H1 (cell line): Measurements from ENCODE around the gene TAPT1. TPM values are rescaled to one million over a fixed set of nuclear protein-coding genes. Genes with fewer than 3 reads are reported as not detected.

ENCODE experiments used
- CTCF ChIA-PET: fragments of 300-600 bp; sonication (Branson Sonifier 250); formaldehyde crosslinking; loops from one replicate; lab custom pipeline; 2021; ENCODE audit not compliant: partially characterized antibody; lab: Charles Lee
- POLR2A ChIA-PET: fragments of 300-600 bp; sonication (Branson Sonifier 250); formaldehyde crosslinking; loops from one replicate; lab custom pipeline; 2021; ENCODE audit warnings: inconsistent platforms; ENCODE audit not compliant: partially characterized antibody; lab: Charles Lee
- DNase-seq, 2 experiments: peaks; one replicate each; pipeline versions ENCODE4 v3.0.0 to v3.0.0-alpha.2; 2010 to 2022; ENCODE audit warnings: low spot score in 2 of 2, low read depth in 1 of 2, mixed read lengths in 1 of 2
- FAIRE-seq: peaks from 2 replicates; lab custom pipeline; 2011; peaks lifted over from hg19 to GRCh38; lab: Jason Lieb, UNC
- H2AFZ ChIP-seq: 2 replicates; pipeline ENCODE4 v1.8.1; 2012; ENCODE audit warnings: low read length, inconsistent platforms
- H2AK5ac ChIP-seq: 2 replicates; pipeline ENCODE4 v1.6.1; 2013; ENCODE audit warnings: low read depth, low read length
- H2BK120ac ChIP-seq: replicated peaks from 2 replicates; pipeline ENCODE3; 2013; ENCODE audit warnings: low read depth, low read length, inconsistent platforms
- H2BK12ac ChIP-seq: 2 replicates; pipeline ENCODE4 v1.6.1; 2013; ENCODE audit warnings: low read depth, low read length
- H2BK15ac ChIP-seq: 2 replicates; pipeline ENCODE4 v1.6.1; 2013; ENCODE audit warnings: low read length
- H2BK20ac ChIP-seq: 2 replicates; pipeline ENCODE4 v1.6.1; 2013; ENCODE audit warnings: low read length
- H2BK5ac ChIP-seq: 2 replicates; pipeline ENCODE4 v1.6.1; 2013; ENCODE audit warnings: low read depth, low read length
- H3K14ac ChIP-seq: 2 replicates; pipeline ENCODE4 v1.6.1; 2013; ENCODE audit warnings: inconsistent platforms; ENCODE audit not compliant: insufficient read length
- H3K18ac ChIP-seq: 2 replicates; pipeline ENCODE4 v1.6.1; 2013; ENCODE audit warnings: low read length; ENCODE audit errors: extremely low read depth
- H3K23ac ChIP-seq: 2 replicates; pipeline ENCODE4 v1.6.1; 2013; ENCODE audit warnings: inconsistent platforms; ENCODE audit not compliant: insufficient read length
- H3K23me2 ChIP-seq: 2 replicates; pipeline ENCODE4 v1.6.1; 2013; ENCODE audit warnings: low read depth, low read length
- H3K27ac ChIP-seq: 2 replicates; pipeline ENCODE4 v1.6.1; 2011; ENCODE audit warnings: low read depth, low read length, inconsistent platforms
- H3K27me3 ChIP-seq, 4 experiments: replicated peaks in 1 of 4; 1 replicate in 1 of 4; 2 replicates in 3 of 4; pipeline versions ENCODE4 v1.6.1 to v1.8.1; 2011 to 2013; ENCODE audit warnings: low read length in 3 of 4, mild to moderate bottlenecking in 3 of 4, inconsistent platforms in 2 of 4, mixed read lengths in 2 of 4, moderate library complexity in 1 of 4; ENCODE audit not compliant: control insufficient read depth in 3 of 4, insufficient read depth in 3 of 4; ENCODE audit errors: extremely low read depth in 1 of 4
- H3K36me3 ChIP-seq, 4 experiments: 2 replicates each; pipeline versions ENCODE4 v1.6.1 to v1.8.1; 2011 to 2013; ENCODE audit warnings: mild to moderate bottlenecking in 4 of 4, low read length in 3 of 4, moderate library complexity in 2 of 4, control low read depth in 1 of 4, inconsistent platforms in 1 of 4; ENCODE audit not compliant: insufficient read depth in 4 of 4, control insufficient read depth in 2 of 4
- H3K4ac ChIP-seq: replicated peaks from 2 replicates; pipeline ENCODE3; 2013; ENCODE audit warnings: low read length, low read depth, mixed read lengths, inconsistent platforms; ENCODE audit not compliant: insufficient read length
- H3K4me1 ChIP-seq, 4 experiments: replicated peaks in 1 of 4; 1 replicate in 1 of 4; 2 replicates in 3 of 4; pipeline versions ENCODE4 v1.6.1 to v1.8.1; 2011 to 2013; ENCODE audit warnings: low read length in 3 of 4, inconsistent platforms in 2 of 4, mixed read lengths in 1 of 4; ENCODE audit not compliant: insufficient read depth in 4 of 4, control insufficient read depth in 3 of 4
- H3K4me2 ChIP-seq, 2 experiments: 2 replicates each; pipeline versions ENCODE4 v1.6.1 to v1.8.1; 2011 to 2013; ENCODE audit warnings: low read depth in 2 of 2, low read length in 2 of 2, control low read depth in 1 of 2, inconsistent platforms in 1 of 2, mild to moderate bottlenecking in 1 of 2; ENCODE audit not compliant: insufficient read depth in 1 of 2
- H3K4me3 ChIP-seq, 4 experiments: fragments of 200-600, 300-600 bp in 1 of 4; sonication (generic), shearing (Covaris generic), sonication (Bioruptor Twin) in 1 of 4; 2 replicates each; pipeline versions ENCODE4 v1.5.1 to v1.8.1; 2011 to 2016; ENCODE audit warnings: low read length in 4 of 4, low read depth in 3 of 4, control low read depth in 2 of 4, inconsistent platforms in 2 of 4, mild to moderate bottlenecking in 2 of 4, mixed read lengths in 1 of 4, moderate library complexity in 1 of 4; ENCODE audit not compliant: insufficient read depth in 2 of 4; ENCODE audit errors: extremely low read depth in 1 of 4
- H3K56ac ChIP-seq: replicated peaks from 2 replicates; pipeline ENCODE3; 2013; ENCODE audit warnings: low read depth, mild to moderate bottlenecking, mixed read lengths, low read length, inconsistent platforms; ENCODE audit not compliant: insufficient read length
- H3K79me1 ChIP-seq: 2 replicates; pipeline ENCODE4 v1.6.1; 2013; ENCODE audit warnings: low read depth, low read length, control low read depth
- H3K79me2 ChIP-seq, 2 experiments: 2 replicates each; pipeline versions ENCODE4 v1.6.1 to v1.8.1; 2012 to 2013; ENCODE audit warnings: low read length in 2 of 2, mild to moderate bottlenecking in 2 of 2, inconsistent platforms in 1 of 2; ENCODE audit not compliant: insufficient read depth in 2 of 2, control insufficient read depth in 1 of 2
- H3K9ac ChIP-seq, 4 experiments: replicated peaks in 1 of 4; 1 replicate in 1 of 4; 2 replicates in 3 of 4; pipeline versions ENCODE4 v1.6.1 to v1.8.1; 2011 to 2013; ENCODE audit warnings: low read depth in 3 of 4, low read length in 3 of 4, control low read depth in 2 of 4, mild to moderate bottlenecking in 2 of 4, moderate library complexity in 2 of 4, inconsistent platforms in 1 of 4; ENCODE audit errors: extremely low read depth in 1 of 4
- H3K9me3 ChIP-seq, 2 experiments: 2 replicates each; pipeline versions ENCODE4 v1.6.1 to v1.8.1; 2012 to 2013; ENCODE audit warnings: mild to moderate bottlenecking in 2 of 2, moderate library complexity in 2 of 2, control low read depth in 1 of 2, inconsistent platforms in 1 of 2, low read depth in 1 of 2, low read length in 1 of 2, mixed read lengths in 1 of 2; ENCODE audit not compliant: insufficient read depth in 2 of 2
- H4K20me1 ChIP-seq, 2 experiments: replicated peaks in 1 of 2; 2 replicates each; pipeline versions ENCODE3 to v1.8.1; 2011 to 2013; ENCODE audit warnings: inconsistent platforms in 2 of 2, low read length in 2 of 2, mild to moderate bottlenecking in 1 of 2; ENCODE audit not compliant: insufficient read depth in 2 of 2, control insufficient read depth in 1 of 2
- H4K5ac ChIP-seq: 2 replicates; pipeline ENCODE4 v1.6.1; 2013; ENCODE audit warnings: low read length, low read depth, mixed read lengths, inconsistent platforms; ENCODE audit not compliant: insufficient read length
- H4K8ac ChIP-seq: 2 replicates; pipeline ENCODE4 v1.8.0; 2013; ENCODE audit warnings: mild to moderate bottlenecking, moderate library complexity, low read length, inconsistent platforms; ENCODE audit not compliant: insufficient read depth; ENCODE audit errors: extremely low read depth
- H4K91ac ChIP-seq: replicated peaks from 2 replicates; pipeline ENCODE3; 2013; ENCODE audit warnings: low read length, mixed read lengths, inconsistent platforms; ENCODE audit not compliant: insufficient read length
- RBBP5 ChIP-seq: IDR thresholded peaks from 2 replicates; pipeline ENCODE4 v1.7.1; 2012; ENCODE audit warnings: low read depth, mild to moderate bottlenecking, inconsistent platforms, low read length, moderate library complexity, borderline replicate concordance
- RXRA ChIP-seq: IDR thresholded peaks from 2 replicates; pipeline ENCODE4 v1.6.1; 2011; ENCODE audit warnings: low read depth, mild to moderate bottlenecking, low read length, moderate library complexity; ENCODE audit not compliant: insufficient read depth
- WGBS, 2 experiments: shearing (Covaris generic) in 1 of 2; methylation state at CpG; one replicate each; pipeline versions ENCODE4 v1.1.6 to v1.1.7; 2013 to 2015; ENCODE audit warnings: low lambda C conversion rate in 2 of 2, mixed read lengths in 2 of 2, inconsistent platforms in 1 of 2, low coverage in 1 of 2, missing lambda C conversion rate in 1 of 2; ENCODE audit not compliant: insufficient replicate concordance in 2 of 2, insufficient coverage in 1 of 2, insufficient read length in 1 of 2; ENCODE audit errors: extremely low coverage in 1 of 2, missing lambda C conversion rate in 1 of 2; 5-methylcytosine and 5-hydroxymethylcytosine counted together
- polyA plus RNA-seq, 7 experiments: library from polyadenylated mRNA; depleted of rRNA in 3 of 7; stranded (reverse) in 5 of 7; unstranded in 2 of 7; fragments of >200 nt in 5 of 7; fragments of 200-250 nt in 2 of 7; gene quantifications; 1 replicate in 5 of 7; 2 replicates in 1 of 7; 4 replicates in 1 of 7; pipeline versions ENCODE4 v1.2.1 to v1.2.3, GENCODE V29; 2011 to 2013; ENCODE audit warnings: missing spikeins in 2 of 7, mixed read lengths in 2 of 7
- total RNA-seq: library from RNA; stranded (reverse); fragmentation: NEBNext Ultra II Directional; extraction: Animal tissue kit (Norgen Biotek cat#: 25700); gene quantifications from 2 replicates; pipeline ENCODE4 v1.2.1, GENCODE V29; 2021

The TAPT1 gene
- total and polyA plus RNA-seq, 2 of the 8 experiments (the other 6 are each of a cell fraction or from before 2014, with no cell fraction given): 4.2 to 15.3 TPM

DNA sequence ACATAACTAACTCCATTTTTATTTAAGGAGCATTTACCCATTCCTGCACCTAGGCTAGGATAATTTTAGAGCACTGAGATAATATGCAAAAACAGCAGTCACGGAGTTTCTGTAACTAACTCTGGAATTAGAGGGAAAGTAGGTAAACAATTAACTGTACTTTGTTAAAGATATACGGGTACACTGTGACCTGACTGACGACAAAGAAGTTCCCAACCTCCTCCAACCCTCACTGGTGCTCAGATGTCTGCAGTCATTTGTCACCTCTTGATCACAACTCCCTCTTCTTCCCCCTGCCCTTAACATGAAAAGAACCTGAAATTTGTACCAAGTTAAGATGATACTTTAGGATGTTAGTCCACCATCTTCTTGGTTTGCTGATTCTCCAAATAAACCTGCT lies 42.0 kb upstream of the TAPT1 start:
- no peak for FAIRE-seq
- H4K91ac ChIP-seq: no peak overlapping the region
- H3K27ac ChIP-seq: no peak overlapping the region
- CTCF ChIA-PET: interaction anchor here (1.4 kb wide), 1 partner anchor 62 kb away, joined by 5 read pairs; no protein-coding TSS in a partner anchor
- WGBS, 2 experiments: 83% methylated on average over 3 of the region's 3 CpGs; no CpG with 5 or more reads in 1 of the 2 experiments
- no peak for DNase-seq
- H3K4me1 ChIP-seq: no peaks in the 10 kb centered on the region
- H4K5ac ChIP-seq: no peak overlapping the region
- no peak overlapping the region for H2AFZ ChIP-seq
- POLR2A ChIA-PET: no interaction called here
- no peak overlapping the region for H2AK5ac ChIP-seq
- no peak overlapping the region for H3K23ac ChIP-seq
- no peak overlapping the region for H2BK12ac ChIP-seq
- no peaks in the 10 kb centered on the region for H3K36me3 ChIP-seq
- no peak overlapping the region for H4K8ac ChIP-seq
- no peak overlapping the region for H2BK20ac ChIP-seq
- no peak overlapping the region for H3K9ac ChIP-seq
- no peak overlapping the region for H2BK15ac ChIP-seq
- no peaks in the 10 kb centered on the region for H3K79me1 ChIP-seq
- no peaks in the 10 kb centered on the region for H4K20me1 ChIP-seq
- H2BK5ac ChIP-seq: no peak overlapping the region
- H3K56ac ChIP-seq: no peak overlapping the region
- no peaks in the 10 kb centered on the region for H3K9me3 ChIP-seq
- no peak overlapping the region for H3K4me2 ChIP-seq
- H3K18ac ChIP-seq: no peak overlapping the region
- no peak overlapping the region for H3K4ac ChIP-seq
- H3K79me2 ChIP-seq: no peaks in the 10 kb centered on the region
- no peak overlapping the region for H3K4me3 ChIP-seq
- no peak overlapping the region for H3K14ac ChIP-seq
- H3K23me2 ChIP-seq: no peaks in the 10 kb centered on the region
- no peak overlapping the region for H2BK120ac ChIP-seq
- no peaks in the 10 kb centered on the region for H3K27me3 ChIP-seq
- TF ChIP-seq RBBP5: no peak
- no peak for TF ChIP-seq RXRA
